Measurements from ENCODE around the gene DOCK8.

The DOCK8 gene

GRCh38 chr9:270657-271237 lies 56.1 kb downstream of the DOCK8 start:
- no peak for DNase-seq

- DNase-seq: peak; percentile 69
Measured at GRCh38 chr9:272251-273213, 57.9 kb downstream of the DOCK8 start.

- DNase-seq: no peak
Measured at GRCh38 chr9:274406-274805, 59.7 kb downstream of the DOCK8 start.

- DNase-seq: no peak
Measured at GRCh38 chr9:277601-278295, 63.1 kb downstream of the DOCK8 start.

- peak; percentile 24 for DNase-seq
Measured at GRCh38 chr9:278651-279050, 64.0 kb downstream of the DOCK8 start.

- DNase-seq: no peak
Measured at GRCh38 chr9:279674-280073, 65.0 kb downstream of the DOCK8 start.

GRCh38 chr9:281741-282645 lies 67.3 kb downstream of the DOCK8 start:
- no peak for DNase-seq

GRCh38 chr9:286071-286740 lies 71.5 kb downstream of the DOCK8 start:
- no peak for DNase-seq

- no peak for DNase-seq
Measured at GRCh38 chr9:289121-289520, 74.5 kb downstream of the DOCK8 start.

- DNase-seq: no peak
Measured at GRCh38 chr9:292915-293314, 78.2 kb downstream of the DOCK8 start.

- no peak for DNase-seq
Measured at GRCh38 chr9:295576-295975, 80.9 kb downstream of the DOCK8 start.

GRCh38 chr9:296411-296810 lies 81.7 kb downstream of the DOCK8 start:
- DNase-seq: no peak

GRCh38 chr9:297104-297972 lies 82.7 kb downstream of the DOCK8 start:
- peak; percentile 8 for DNase-seq

- DNase-seq: no peak
Measured at GRCh38 chr9:303502-303901, 88.8 kb downstream of the DOCK8 start.

- DNase-seq: no peak
Measured at GRCh38 chr9:304106-304505, 89.4 kb downstream of the DOCK8 start.

- DNase-seq: no peak
Measured at GRCh38 chr9:304519-305185, 90.0 kb downstream of the DOCK8 start.

- DNase-seq: peak; percentile 36
Measured at GRCh38 chr9:306907-307306, 92.2 kb downstream of the DOCK8 start.

GRCh38 chr9:311841-312240 lies 97.2 kb downstream of the DOCK8 start:
- DNase-seq: no peak

- no peak for DNase-seq
Measured at GRCh38 chr9:312596-313320, 98.1 kb downstream of the DOCK8 start.
